Stimulated activated naive CD4-positive, alpha-beta T cell (primary cell): ENCODE measurements around the gene CPN2.
A peak's percentile ranks its signal among the peaks of the same experiment; 100 is the strongest.

ENCODE experiments used
- DNase-seq, 6 experiments: peaks; one replicate each; lab custom pipeline; 2025; lab: John Stamatoyannopoulos, UW

The CPN2 gene, protein sequence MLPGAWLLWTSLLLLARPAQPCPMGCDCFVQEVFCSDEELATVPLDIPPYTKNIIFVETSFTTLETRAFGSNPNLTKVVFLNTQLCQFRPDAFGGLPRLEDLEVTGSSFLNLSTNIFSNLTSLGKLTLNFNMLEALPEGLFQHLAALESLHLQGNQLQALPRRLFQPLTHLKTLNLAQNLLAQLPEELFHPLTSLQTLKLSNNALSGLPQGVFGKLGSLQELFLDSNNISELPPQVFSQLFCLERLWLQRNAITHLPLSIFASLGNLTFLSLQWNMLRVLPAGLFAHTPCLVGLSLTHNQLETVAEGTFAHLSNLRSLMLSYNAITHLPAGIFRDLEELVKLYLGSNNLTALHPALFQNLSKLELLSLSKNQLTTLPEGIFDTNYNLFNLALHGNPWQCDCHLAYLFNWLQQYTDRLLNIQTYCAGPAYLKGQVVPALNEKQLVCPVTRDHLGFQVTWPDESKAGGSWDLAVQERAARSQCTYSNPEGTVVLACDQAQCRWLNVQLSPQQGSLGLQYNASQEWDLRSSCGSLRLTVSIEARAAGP

GRCh38 chr3:194351080-194351672 lies at the start of gene CPN2:
CPN2 (minus strand) TSS chr3:194351328; CDS start chr3:194342702, 8,626 bp downstream.
- DNase-seq = no peak

DNA sequence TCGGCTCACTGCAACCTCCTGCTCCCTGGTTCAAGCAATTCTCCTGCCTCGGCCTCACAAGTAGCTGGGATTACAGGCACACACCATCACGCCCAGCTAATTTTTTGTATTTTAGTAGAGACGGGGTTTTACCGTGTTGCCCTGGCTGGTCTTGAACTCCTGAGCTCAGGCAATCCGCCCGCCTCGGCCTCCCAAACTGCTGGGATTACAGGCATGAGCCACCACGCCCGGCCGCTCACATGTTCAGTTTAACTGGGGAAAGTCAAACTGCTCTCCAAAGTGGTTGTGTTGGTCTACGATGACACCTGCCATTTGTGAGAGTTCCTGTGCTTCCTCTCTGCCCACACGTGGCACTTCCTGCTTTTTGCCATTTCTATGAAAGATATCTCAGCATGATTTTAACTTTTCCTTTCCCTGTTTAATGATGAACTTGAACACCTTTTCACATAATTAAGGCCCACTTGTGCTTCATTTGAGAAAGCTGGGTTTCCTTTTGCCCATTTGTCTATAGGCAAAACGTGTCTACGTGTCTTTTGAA lies 48.8 kb upstream of the CPN2 start:
- no peak for DNase-seq

DNA sequence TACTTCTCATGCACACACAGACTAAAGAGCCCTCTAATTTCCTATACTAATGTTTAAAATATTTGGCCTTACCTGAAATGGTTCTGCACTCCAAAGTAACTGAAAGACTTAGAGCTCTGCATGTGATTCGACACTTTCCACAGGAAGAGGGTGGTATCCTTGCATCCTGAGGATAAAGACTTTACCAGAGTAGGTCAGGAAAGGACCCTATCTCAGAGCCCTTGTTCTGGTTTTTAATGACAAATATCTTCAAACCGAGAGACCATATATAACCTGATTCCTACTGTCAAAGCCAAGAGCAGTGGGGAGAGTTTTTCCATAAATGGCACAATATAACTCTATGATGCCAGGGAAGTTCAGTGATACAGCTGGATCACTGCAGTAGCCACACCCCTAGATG lies 48.0 kb upstream of the CPN2 start, which contains the start of gene GP5:
TSS of gene GP5 (minus strand) at position 101 of the 400 bp plus-strand sequence. CDS start 984 bp downstream, outside the sequence.
- DNase-seq = no peak

- peak in 5 of 6 experiments; percentile 9 to 58 (median 18) for DNase-seq
Measured at GRCh38 chr3:194397757-194398312, 46.7 kb upstream of the CPN2 start.

- peak; percentile 28 to 82 (median 62) for DNase-seq
Measured at GRCh38 chr3:194396859-194397756, 46.0 kb upstream of the CPN2 start.

DNA sequence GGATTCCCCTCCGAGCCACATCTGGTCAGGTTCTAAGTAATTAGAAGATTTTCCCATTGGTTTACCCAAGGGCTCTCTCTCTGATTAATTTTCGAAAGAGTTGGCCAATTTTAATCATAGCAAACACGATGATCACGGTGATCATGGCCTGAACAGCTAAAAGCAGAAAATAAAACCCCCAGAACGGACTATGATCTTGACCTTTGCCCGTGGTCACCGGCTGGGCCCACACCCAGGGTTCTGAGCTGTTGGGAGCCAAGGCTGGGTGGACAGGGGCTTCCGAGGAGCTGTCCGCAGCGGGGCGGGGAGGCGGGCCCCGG lies 45.4 kb upstream of the CPN2 start:
- no peak for DNase-seq

DNA sequence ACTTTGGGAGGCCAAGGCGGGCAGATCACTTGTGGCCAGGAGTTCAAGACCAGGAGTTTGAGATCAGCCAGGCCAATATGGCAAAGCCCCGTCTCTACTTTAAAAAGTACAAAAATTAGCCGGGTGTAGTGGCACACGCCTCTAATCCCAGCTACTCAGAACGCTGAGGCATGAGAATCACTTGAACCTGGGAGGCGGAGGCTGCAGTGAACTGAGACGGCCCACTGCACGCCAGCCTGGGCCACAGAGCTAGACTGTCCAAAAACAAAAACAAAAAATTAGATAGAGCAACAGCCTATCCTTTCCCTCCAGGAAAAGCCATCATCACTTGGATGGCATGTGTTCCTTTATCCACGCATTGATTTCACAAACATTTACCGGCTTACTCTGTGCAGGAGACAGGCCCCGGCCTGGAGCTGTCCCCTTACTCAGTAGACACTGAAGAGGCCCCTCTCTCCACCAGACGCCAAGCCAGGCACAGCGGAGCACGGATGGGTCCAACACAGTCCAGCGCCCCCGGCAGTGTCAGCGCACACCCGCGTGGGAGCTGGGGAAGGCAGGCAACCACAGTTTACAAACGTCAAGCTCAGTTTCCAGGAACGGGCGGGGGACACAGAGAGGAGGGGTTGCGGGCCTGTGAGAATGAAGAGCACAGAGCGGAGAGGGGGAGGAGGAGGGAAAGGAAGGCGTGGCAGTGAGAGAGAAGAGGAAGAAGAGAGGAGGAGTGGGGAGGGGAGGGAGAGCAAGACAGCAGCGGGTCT lies 44.8 kb upstream of the CPN2 start:
- peak; percentile 52 to 82 (median 64) for DNase-seq

- DNase-seq = no peak
Measured at GRCh38 chr3:194395212-194395611, 44.1 kb upstream of the CPN2 start.

- DNase-seq = no peak
Measured at GRCh38 chr3:194392576-194392975, 41.4 kb upstream of the CPN2 start.

DNA sequence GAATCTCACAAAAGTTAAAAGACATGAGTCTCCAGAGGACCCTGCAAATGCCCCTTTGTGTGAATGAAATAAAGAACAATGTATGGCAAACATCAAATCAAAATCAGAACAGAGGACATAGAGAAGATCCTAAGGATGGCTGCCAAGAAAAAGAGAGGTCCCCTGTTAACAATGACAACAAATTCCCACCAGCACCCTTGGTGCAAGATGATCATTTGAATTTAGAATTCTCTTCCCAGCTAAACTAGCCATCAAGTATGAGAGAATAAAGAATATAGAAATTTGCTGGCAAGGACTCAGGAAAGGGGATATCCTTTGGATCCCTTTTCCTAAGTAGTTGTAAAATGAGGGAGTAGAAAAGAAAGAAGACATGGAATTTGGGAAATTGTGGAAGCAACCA lies 39.7 kb upstream of the CPN2 start:
- no peak for DNase-seq

DNA sequence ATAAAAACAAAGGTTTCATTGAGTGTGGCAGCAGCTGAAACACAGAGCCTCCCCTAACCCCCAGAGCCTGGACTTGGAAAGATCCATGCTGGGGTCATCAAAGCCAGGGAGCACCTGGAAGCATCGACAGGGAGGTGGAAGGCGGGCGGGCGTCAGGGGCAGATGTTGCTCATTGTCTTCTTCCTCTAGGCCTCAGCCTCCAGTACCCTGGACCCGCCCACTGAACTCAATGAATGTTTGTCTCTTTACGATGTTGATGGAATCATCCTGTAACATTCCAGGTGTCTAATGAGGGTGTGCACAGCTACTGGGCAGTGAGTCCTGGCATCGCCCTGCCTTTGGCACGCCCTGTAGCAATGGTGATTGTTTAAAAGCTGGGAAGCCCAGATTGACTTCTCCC lies 38.1 kb upstream of the CPN2 start:
- no peak for DNase-seq

- no peak for DNase-seq
Measured at GRCh38 chr3:194387926-194388418, 36.8 kb upstream of the CPN2 start.

DNA sequence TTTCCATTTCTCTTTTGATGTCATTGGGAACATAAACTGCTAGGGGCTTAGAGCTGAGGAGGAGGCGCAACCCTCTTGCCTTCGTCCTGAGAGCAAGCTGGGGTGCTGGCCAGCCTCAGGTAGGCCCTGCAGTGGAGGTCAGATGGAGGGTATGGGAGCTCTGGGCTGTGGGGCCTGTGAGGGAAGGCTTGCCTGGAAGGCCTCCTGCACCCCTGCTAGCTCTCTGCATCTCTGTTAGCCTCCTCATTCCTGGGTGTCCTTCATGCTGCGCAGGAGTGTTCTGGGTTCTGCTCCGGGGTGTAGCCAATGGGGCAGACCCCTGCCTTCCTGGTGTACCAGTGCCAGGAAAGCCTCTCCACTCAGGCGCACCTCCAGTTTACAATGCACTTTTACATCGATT lies 36.1 kb upstream of the CPN2 start:
- DNase-seq = no peak

DNA sequence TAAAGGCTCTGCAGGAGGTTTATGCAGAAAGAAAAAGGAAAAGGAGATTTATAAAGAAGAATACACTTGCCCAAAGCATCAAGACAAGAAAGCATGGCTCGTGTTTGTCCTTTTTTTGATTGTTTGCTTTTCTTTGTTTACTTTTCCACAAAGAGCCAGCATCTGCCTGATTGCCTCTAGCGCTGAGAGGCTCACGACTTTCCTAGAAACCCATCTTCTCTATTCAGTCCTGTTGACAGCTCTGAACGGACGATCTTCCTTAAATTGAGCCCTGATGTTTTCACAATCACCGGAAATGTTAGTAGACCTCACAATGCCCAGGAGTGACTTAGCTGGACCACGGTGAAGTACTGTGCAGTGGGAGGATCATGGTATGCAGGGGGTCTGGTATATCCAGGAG lies 35.5 kb upstream of the CPN2 start:
- no peak for DNase-seq

DNA sequence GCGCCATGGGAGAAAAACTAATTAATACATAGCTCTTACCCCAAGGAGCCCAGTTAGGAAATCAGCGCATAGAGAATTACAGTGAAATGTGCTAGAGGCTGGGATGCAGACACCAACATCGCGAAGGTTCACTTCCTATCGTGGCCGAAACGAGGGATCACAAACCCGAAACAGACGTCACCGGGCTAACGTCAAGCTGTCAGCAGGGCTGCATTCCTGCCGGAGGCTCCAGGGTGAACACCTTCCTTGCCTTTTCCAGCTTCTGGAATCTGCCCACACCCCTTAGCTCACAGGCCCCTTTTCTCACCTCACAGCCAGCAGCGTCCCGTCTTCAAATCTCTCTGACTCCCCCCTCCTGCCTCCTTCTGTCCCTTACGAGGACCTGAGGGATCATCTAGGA lies 34.9 kb upstream of the CPN2 start:
- DNase-seq = no peak

GRCh38 chr3:194384569-194385001 lies 33.5 kb upstream of the CPN2 start:
- no peak for DNase-seq

DNA sequence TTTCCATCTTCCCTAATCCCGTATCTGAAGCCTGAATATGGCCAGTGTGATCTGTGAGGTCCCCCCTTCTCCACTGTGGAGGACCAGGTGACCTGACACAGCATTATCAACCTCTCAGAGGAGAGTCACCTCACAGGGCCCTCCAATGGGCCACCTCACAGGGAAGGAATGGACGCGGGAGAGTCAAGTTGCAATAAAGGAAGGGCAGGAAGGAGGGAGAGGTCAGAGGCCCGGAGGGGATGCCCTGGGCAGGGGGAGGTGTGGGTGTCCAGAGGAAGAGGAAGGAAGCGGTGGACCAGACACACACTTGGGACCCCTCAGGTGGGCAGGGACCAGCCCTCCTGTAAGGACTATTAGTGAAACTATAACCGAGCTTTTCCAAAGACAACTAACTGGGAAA lies 33.0 kb upstream of the CPN2 start:
- DNase-seq = no peak

DNA sequence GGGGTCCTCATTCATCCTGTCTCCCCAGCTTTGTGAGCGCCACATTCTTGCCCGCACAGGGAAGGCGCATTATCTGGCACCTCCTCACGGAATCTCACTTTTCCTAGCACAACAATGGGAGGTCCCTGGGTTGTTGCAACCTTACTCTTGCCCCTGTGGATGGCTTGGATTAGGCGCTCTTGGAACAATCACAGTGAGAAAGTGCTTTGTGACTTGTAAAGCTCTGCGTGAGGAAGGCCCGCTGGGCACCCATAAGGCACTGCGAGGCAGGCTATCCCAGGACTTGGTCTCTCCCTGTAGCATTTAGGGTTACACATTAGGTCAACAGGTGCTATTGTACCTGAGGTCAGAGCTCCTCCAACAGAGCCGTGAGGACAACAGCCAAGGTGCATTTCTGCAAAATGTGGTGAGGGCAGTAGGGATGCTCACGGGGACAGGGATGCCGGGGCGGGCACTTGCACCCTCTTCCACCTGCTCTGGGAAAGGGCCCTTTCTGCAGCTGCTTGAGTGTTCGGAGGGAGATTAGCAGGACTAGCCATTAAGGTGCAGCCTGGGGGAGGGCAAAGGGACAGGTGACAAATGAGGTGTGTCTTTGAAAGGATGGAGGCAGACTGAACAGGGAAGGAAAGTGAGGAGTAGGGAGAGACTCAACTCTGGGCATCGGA lies 32.3 kb upstream of the CPN2 start:
- no peak for DNase-seq

GRCh38 chr3:194382892-194383223 lies 31.7 kb upstream of the CPN2 start:
- no peak for DNase-seq

DNA sequence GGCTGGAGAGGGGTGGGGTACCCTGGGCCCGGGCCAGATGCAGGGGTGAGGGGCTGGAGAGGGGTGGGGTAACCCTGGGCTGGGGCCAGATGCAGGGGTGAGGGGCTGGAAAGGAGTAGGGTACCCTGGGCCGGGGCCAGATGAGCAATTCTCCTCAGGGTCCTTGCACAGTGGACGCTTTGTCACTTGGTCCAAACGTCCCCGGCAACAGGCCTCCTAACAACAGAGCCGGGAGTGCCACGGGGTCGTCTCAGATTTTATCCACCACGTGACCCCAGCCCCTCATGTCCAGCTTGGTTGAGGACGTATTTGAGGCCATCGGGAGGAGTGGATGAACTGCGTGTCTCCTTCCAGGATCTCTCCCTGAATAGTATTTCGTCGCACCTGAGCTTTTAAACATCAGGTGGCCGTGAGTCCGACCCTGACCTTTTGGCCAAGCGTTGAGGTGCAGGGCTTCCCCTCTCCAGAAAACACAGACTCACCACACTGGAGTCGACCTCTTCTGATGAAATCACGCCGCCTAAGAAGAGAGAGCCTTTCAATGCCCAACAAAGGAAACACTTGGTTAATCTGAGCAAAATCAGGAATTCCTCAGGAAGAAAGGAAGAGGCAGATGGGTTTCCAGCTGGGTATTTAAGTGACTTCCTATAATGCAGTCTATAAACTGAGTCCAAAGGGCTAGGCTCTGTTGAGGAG lies 31.2 kb upstream of the CPN2 start:
- DNase-seq = no peak
